H1 (cell line): ENCODE results near the gene KLHL17. TPM values are rescaled to one million over a fixed set of nuclear protein-coding genes. Genes with fewer than 3 reads are reported as not detected.
A peak's percentile ranks its signal among the peaks of the same experiment; 100 is the strongest.

Experiments
- CTCF ChIA-PET: fragments of 300-600 bp; sonication (Branson Sonifier 250); formaldehyde crosslinking; loops from one replicate; lab custom pipeline; 2021; ENCODE audit not compliant: partially characterized antibody; lab: Charles Lee
- POLR2A ChIA-PET: fragments of 300-600 bp; sonication (Branson Sonifier 250); formaldehyde crosslinking; loops from one replicate; lab custom pipeline; 2021; ENCODE audit warnings: inconsistent platforms; ENCODE audit not compliant: partially characterized antibody; lab: Charles Lee
- DNase-seq, 2 experiments: peaks; one replicate each; pipeline versions ENCODE4 v3.0.0 to v3.0.0-alpha.2; 2010 to 2022; ENCODE audit warnings: low spot score in 2 of 2, low read depth in 1 of 2, mixed read lengths in 1 of 2
- FAIRE-seq: peaks from 2 replicates; lab custom pipeline; 2011; peaks lifted over from hg19 to GRCh38; lab: Jason Lieb, UNC
- H2AFZ ChIP-seq: 2 replicates; pipeline ENCODE4 v1.8.1; 2012; ENCODE audit warnings: low read length, inconsistent platforms
- H2AK5ac ChIP-seq: 2 replicates; pipeline ENCODE4 v1.6.1; 2013; ENCODE audit warnings: low read depth, low read length
- H2BK120ac ChIP-seq: replicated peaks from 2 replicates; pipeline ENCODE3; 2013; ENCODE audit warnings: low read depth, low read length, inconsistent platforms
- H2BK12ac ChIP-seq: 2 replicates; pipeline ENCODE4 v1.6.1; 2013; ENCODE audit warnings: low read depth, low read length
- H2BK15ac ChIP-seq: 2 replicates; pipeline ENCODE4 v1.6.1; 2013; ENCODE audit warnings: low read length
- H2BK20ac ChIP-seq: 2 replicates; pipeline ENCODE4 v1.6.1; 2013; ENCODE audit warnings: low read length
- H2BK5ac ChIP-seq: 2 replicates; pipeline ENCODE4 v1.6.1; 2013; ENCODE audit warnings: low read depth, low read length
- H3K14ac ChIP-seq: 2 replicates; pipeline ENCODE4 v1.6.1; 2013; ENCODE audit warnings: inconsistent platforms; ENCODE audit not compliant: insufficient read length
- H3K18ac ChIP-seq: 2 replicates; pipeline ENCODE4 v1.6.1; 2013; ENCODE audit warnings: low read length; ENCODE audit errors: extremely low read depth
- H3K23ac ChIP-seq: 2 replicates; pipeline ENCODE4 v1.6.1; 2013; ENCODE audit warnings: inconsistent platforms; ENCODE audit not compliant: insufficient read length
- H3K23me2 ChIP-seq: 2 replicates; pipeline ENCODE4 v1.6.1; 2013; ENCODE audit warnings: low read depth, low read length
- H3K27ac ChIP-seq: 2 replicates; pipeline ENCODE4 v1.6.1; 2011; ENCODE audit warnings: low read depth, low read length, inconsistent platforms
- H3K27me3 ChIP-seq, 4 experiments: replicated peaks in 1 of 4; 1 replicate in 1 of 4; 2 replicates in 3 of 4; pipeline versions ENCODE4 v1.6.1 to v1.8.1; 2011 to 2013; ENCODE audit warnings: low read length in 3 of 4, mild to moderate bottlenecking in 3 of 4, inconsistent platforms in 2 of 4, mixed read lengths in 2 of 4, moderate library complexity in 1 of 4; ENCODE audit not compliant: control insufficient read depth in 3 of 4, insufficient read depth in 3 of 4; ENCODE audit errors: extremely low read depth in 1 of 4
- H3K36me3 ChIP-seq, 4 experiments: 2 replicates each; pipeline versions ENCODE4 v1.6.1 to v1.8.1; 2011 to 2013; ENCODE audit warnings: mild to moderate bottlenecking in 4 of 4, low read length in 3 of 4, moderate library complexity in 2 of 4, control low read depth in 1 of 4, inconsistent platforms in 1 of 4; ENCODE audit not compliant: insufficient read depth in 4 of 4, control insufficient read depth in 2 of 4
- H3K4ac ChIP-seq: replicated peaks from 2 replicates; pipeline ENCODE3; 2013; ENCODE audit warnings: low read length, low read depth, mixed read lengths, inconsistent platforms; ENCODE audit not compliant: insufficient read length
- H3K4me1 ChIP-seq, 4 experiments: replicated peaks in 1 of 4; 1 replicate in 1 of 4; 2 replicates in 3 of 4; pipeline versions ENCODE4 v1.6.1 to v1.8.1; 2011 to 2013; ENCODE audit warnings: low read length in 3 of 4, inconsistent platforms in 2 of 4, mixed read lengths in 1 of 4; ENCODE audit not compliant: insufficient read depth in 4 of 4, control insufficient read depth in 3 of 4
- H3K4me2 ChIP-seq, 2 experiments: 2 replicates each; pipeline versions ENCODE4 v1.6.1 to v1.8.1; 2011 to 2013; ENCODE audit warnings: low read depth in 2 of 2, low read length in 2 of 2, control low read depth in 1 of 2, inconsistent platforms in 1 of 2, mild to moderate bottlenecking in 1 of 2; ENCODE audit not compliant: insufficient read depth in 1 of 2
- H3K4me3 ChIP-seq, 4 experiments: fragments of 200-600, 300-600 bp in 1 of 4; sonication (generic), shearing (Covaris generic), sonication (Bioruptor Twin) in 1 of 4; 2 replicates each; pipeline versions ENCODE4 v1.5.1 to v1.8.1; 2011 to 2016; ENCODE audit warnings: low read length in 4 of 4, low read depth in 3 of 4, control low read depth in 2 of 4, inconsistent platforms in 2 of 4, mild to moderate bottlenecking in 2 of 4, mixed read lengths in 1 of 4, moderate library complexity in 1 of 4; ENCODE audit not compliant: insufficient read depth in 2 of 4; ENCODE audit errors: extremely low read depth in 1 of 4
- H3K56ac ChIP-seq: replicated peaks from 2 replicates; pipeline ENCODE3; 2013; ENCODE audit warnings: low read depth, mild to moderate bottlenecking, mixed read lengths, low read length, inconsistent platforms; ENCODE audit not compliant: insufficient read length
- H3K79me1 ChIP-seq: 2 replicates; pipeline ENCODE4 v1.6.1; 2013; ENCODE audit warnings: low read depth, low read length, control low read depth
- H3K79me2 ChIP-seq, 2 experiments: 2 replicates each; pipeline versions ENCODE4 v1.6.1 to v1.8.1; 2012 to 2013; ENCODE audit warnings: low read length in 2 of 2, mild to moderate bottlenecking in 2 of 2, inconsistent platforms in 1 of 2; ENCODE audit not compliant: insufficient read depth in 2 of 2, control insufficient read depth in 1 of 2
- H3K9ac ChIP-seq, 4 experiments: replicated peaks in 1 of 4; 1 replicate in 1 of 4; 2 replicates in 3 of 4; pipeline versions ENCODE4 v1.6.1 to v1.8.1; 2011 to 2013; ENCODE audit warnings: low read depth in 3 of 4, low read length in 3 of 4, control low read depth in 2 of 4, mild to moderate bottlenecking in 2 of 4, moderate library complexity in 2 of 4, inconsistent platforms in 1 of 4; ENCODE audit errors: extremely low read depth in 1 of 4
- H3K9me3 ChIP-seq, 2 experiments: 2 replicates each; pipeline versions ENCODE4 v1.6.1 to v1.8.1; 2012 to 2013; ENCODE audit warnings: mild to moderate bottlenecking in 2 of 2, moderate library complexity in 2 of 2, control low read depth in 1 of 2, inconsistent platforms in 1 of 2, low read depth in 1 of 2, low read length in 1 of 2, mixed read lengths in 1 of 2; ENCODE audit not compliant: insufficient read depth in 2 of 2
- H4K20me1 ChIP-seq, 2 experiments: replicated peaks in 1 of 2; 2 replicates each; pipeline versions ENCODE3 to v1.8.1; 2011 to 2013; ENCODE audit warnings: inconsistent platforms in 2 of 2, low read length in 2 of 2, mild to moderate bottlenecking in 1 of 2; ENCODE audit not compliant: insufficient read depth in 2 of 2, control insufficient read depth in 1 of 2
- H4K5ac ChIP-seq: 2 replicates; pipeline ENCODE4 v1.6.1; 2013; ENCODE audit warnings: low read length, low read depth, mixed read lengths, inconsistent platforms; ENCODE audit not compliant: insufficient read length
- H4K8ac ChIP-seq: 2 replicates; pipeline ENCODE4 v1.8.0; 2013; ENCODE audit warnings: mild to moderate bottlenecking, moderate library complexity, low read length, inconsistent platforms; ENCODE audit not compliant: insufficient read depth; ENCODE audit errors: extremely low read depth
- H4K91ac ChIP-seq: replicated peaks from 2 replicates; pipeline ENCODE3; 2013; ENCODE audit warnings: low read length, mixed read lengths, inconsistent platforms; ENCODE audit not compliant: insufficient read length
- HDAC6 ChIP-seq: IDR thresholded peaks from one replicate; pipeline ENCODE4 v1.7.1; 2012; ENCODE audit warnings: low read depth, mild to moderate bottlenecking, inconsistent platforms, low read length, moderate library complexity
- RNF2 ChIP-seq: fragments of 200-900, 300-1000 bp; sonication (generic); IDR thresholded peaks from 2 replicates; pipeline ENCODE4 v1.7.1; 2016; ENCODE audit warnings: borderline replicate concordance, low read depth, mild to moderate bottlenecking, antibody characterized with exemption, low read length; ENCODE audit not compliant: poor library complexity, severe bottlenecking; ENCODE audit errors: missing control alignments
- SP1 ChIP-seq: IDR thresholded peaks from 2 replicates; pipeline ENCODE4 v1.6.1; 2011; ENCODE audit warnings: low read depth, low read length
- SP4 ChIP-seq: IDR thresholded peaks from 2 replicates; pipeline ENCODE4 v1.6.1; 2012; ENCODE audit warnings: low read length, inconsistent platforms
- SUZ12 ChIP-seq: fragments of 200-600 bp; sonication (generic); IDR thresholded peaks from 2 replicates; pipeline ENCODE4 v1.6.1; 2012; ENCODE audit warnings: mild to moderate bottlenecking, inconsistent platforms, low read length, moderate library complexity, mixed read lengths
- WGBS, 2 experiments: shearing (Covaris generic) in 1 of 2; methylation state at CpG; one replicate each; pipeline versions ENCODE4 v1.1.6 to v1.1.7; 2013 to 2015; ENCODE audit warnings: low lambda C conversion rate in 2 of 2, mixed read lengths in 2 of 2, inconsistent platforms in 1 of 2, low coverage in 1 of 2, missing lambda C conversion rate in 1 of 2; ENCODE audit not compliant: insufficient replicate concordance in 2 of 2, insufficient coverage in 1 of 2, insufficient read length in 1 of 2; ENCODE audit errors: extremely low coverage in 1 of 2, missing lambda C conversion rate in 1 of 2; 5-methylcytosine and 5-hydroxymethylcytosine counted together
- polyA plus RNA-seq, 7 experiments: library from polyadenylated mRNA; depleted of rRNA in 3 of 7; stranded (reverse) in 5 of 7; unstranded in 2 of 7; fragments of >200 nt in 5 of 7; fragments of 200-250 nt in 2 of 7; gene quantifications; 1 replicate in 5 of 7; 2 replicates in 1 of 7; 4 replicates in 1 of 7; pipeline versions ENCODE4 v1.2.1 to v1.2.3, GENCODE V29; 2011 to 2013; ENCODE audit warnings: missing spikeins in 2 of 7, mixed read lengths in 2 of 7
- total RNA-seq: library from RNA; stranded (reverse); fragmentation: NEBNext Ultra II Directional; extraction: Animal tissue kit (Norgen Biotek cat#: 25700); gene quantifications from 2 replicates; pipeline ENCODE4 v1.2.1, GENCODE V29; 2021
- TF ChIP-seq, protein P1 (sequence below): IDR thresholded peaks from 2 replicates; pipeline ENCODE4 v1.6.1; 2012; ENCODE audit warnings: inconsistent platforms

KLHL17 gene
- total and polyA plus RNA-seq, 2 of the 8 experiments (the other 6 are each of a cell fraction or from before 2014, with no cell fraction given), result 32.6 to 36.1 TPM

DNA sequence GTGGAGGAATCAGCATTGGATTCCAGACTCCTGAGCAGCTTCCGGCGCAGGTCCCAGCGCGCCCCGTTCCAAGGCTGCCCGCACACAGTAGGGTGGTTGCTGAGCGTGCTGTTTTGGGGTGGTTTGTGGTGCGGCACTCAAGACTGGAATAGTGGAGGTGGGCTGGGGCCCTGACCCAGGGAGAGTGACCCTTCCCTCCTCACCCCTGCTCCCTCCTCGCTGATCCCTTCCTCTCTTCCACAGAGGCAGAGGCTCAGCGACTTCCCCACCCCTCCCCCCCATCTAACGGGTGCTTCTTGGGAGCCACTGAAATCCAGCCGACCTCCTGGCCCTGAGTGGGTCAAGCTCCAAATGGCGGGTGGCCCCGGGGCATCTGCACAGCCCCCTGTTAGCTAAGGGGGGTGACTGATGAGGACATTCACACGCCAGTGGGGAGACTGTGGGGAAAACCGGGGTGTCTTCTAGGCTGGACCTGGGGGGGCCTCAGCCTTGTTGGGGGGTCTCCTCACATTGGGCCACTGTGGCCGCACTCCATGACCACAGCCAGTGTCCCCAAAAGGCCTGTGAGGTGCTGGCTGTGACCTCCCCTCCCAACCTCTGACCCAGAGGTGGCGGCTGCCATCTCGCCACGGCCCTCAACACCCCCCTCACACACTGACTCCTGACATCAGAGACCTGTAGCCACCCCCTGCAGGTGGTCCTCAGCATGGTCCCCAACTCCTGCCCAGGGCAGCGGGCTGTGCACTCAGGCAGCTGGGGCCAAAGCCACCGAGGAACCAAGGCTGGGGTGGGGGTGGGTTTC, 43.4 kb downstream of the KLHL17 start:
- Histone ChIP-seq H3K4me3 (no peak overlapping the region), H2BK5ac (no peak overlapping the region), H3K36me3 (peaks cover 0 to 9% (median 0%) of the 10 kb centered on the region in 4 experiments; a peak in 1 of 8 replicates), H3K4me2 (no peak overlapping the region), H3K14ac (no peak overlapping the region), H3K23me2 (peaks cover 11% of the 10 kb centered on the region; the same call in 1 of the 2 replicates), H3K27ac (no peak overlapping the region), H2BK15ac (no peak overlapping the region), H3K27me3 (peaks cover 27 to 62% (median 42%) of the 10 kb centered on the region in 4 experiments), H2AK5ac (no peak overlapping the region), H4K20me1 (peaks cover 0 to 3% of the 10 kb centered on the region in 2 experiments), H3K79me2 (no peaks in the 10 kb centered on the region), H3K18ac (no peak overlapping the region), H2BK120ac (no peak overlapping the region), H3K9ac (no peak overlapping the region), H4K5ac (no peak overlapping the region), H4K8ac (no peak overlapping the region), H3K9me3 (no peaks in the 10 kb centered on the region; a peak in 1 of 4 replicates), H3K56ac (no peak overlapping the region), H2AFZ (no peak overlapping the region), H2BK20ac (no peak overlapping the region), H3K4ac (no peak overlapping the region), H3K23ac (no peak overlapping the region), H4K91ac (no peak overlapping the region), H3K4me1 (peaks cover 0 to 33% (median 14%) of the 10 kb centered on the region in 4 experiments; a peak in 5 of 7 replicates), H2BK12ac (0 out of 2 replicates have a peak overlapping the region, but pooled peaks have one; percentile 27), H3K79me1 (no peaks in the 10 kb centered on the region)
- ChIA-PET POLR2A (interaction anchor here (0.8 to 4.2 kb wide), 5 partner anchors 10 to 64 kb away, joined by 3 to 40 read pairs (median 3); partner anchors contain the start of gene ISG15), CTCF (interaction anchor here (1.0 to 4.7 kb wide), 11 partner anchors 9 to 94 kb away, joined by 3 to 60 read pairs (median 6); partner anchors contain the start of genes ISG15 and PERM1)
- TF ChIP-seq SUZ12 (no peak), SP4 (no peak), RNF2 (no peak), HDAC6 (no peak), SP1 (no peak)
- TF ChIP-seq, protein P1, sequence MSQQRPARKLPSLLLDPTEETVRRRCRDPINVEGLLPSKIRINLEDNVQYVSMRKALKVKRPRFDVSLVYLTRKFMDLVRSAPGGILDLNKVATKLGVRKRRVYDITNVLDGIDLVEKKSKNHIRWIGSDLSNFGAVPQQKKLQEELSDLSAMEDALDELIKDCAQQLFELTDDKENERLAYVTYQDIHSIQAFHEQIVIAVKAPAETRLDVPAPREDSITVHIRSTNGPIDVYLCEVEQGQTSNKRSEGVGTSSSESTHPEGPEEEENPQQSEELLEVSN, result no peak
- FAIRE-seq (no peak), DNase-seq (no peak)
- 85% methylated on average over 19 of the region's 22 CpGs; no CpG with 5 or more reads in 1 of the 2 experiments for WGBS, 2 experiments
